Effector memory CD8-positive, alpha-beta T cell (primary cell): ENCODE measurements around the gene ABLIM2.

Experiments
- ATAC-seq: fragments of 150-1000 bp; cut with Tn5 transposase; replicated peaks from 2 replicates; pipeline ENCODE4 v1.10.0; 2021; ENCODE audit warnings: mild to moderate bottlenecking, moderate library complexity
- DNase-seq, 3 experiments: peaks; one replicate each; pipeline ENCODE4 v3.0.0; 2021
- H3K27ac Mint-ChIP-seq, 2 donors: one replicate each; pipeline ENCODE4 v1.8.0; 2022; ENCODE audit warnings: mild to moderate bottlenecking in 2 of 2, mixed read lengths in 2 of 2, moderate library complexity in 2 of 2
- H3K27me3 Mint-ChIP-seq, 2 donors: one replicate each; pipeline ENCODE4 v1.8.0; 2022; ENCODE audit warnings: mixed read lengths in 2 of 2
- H3K36me3 Mint-ChIP-seq: one replicate; pipeline ENCODE4 v1.8.0; 2022; ENCODE audit warnings: mild to moderate bottlenecking, moderate library complexity, mixed read lengths; ENCODE audit not compliant: insufficient read depth
- H3K4me1 Mint-ChIP-seq, 2 donors: one replicate each; pipeline ENCODE4 v1.8.0; 2022; ENCODE audit warnings: low read depth in 2 of 2, mixed read lengths in 2 of 2
- H3K4me3 Mint-ChIP-seq, 2 donors: one replicate each; pipeline ENCODE4 v1.8.0; 2022; ENCODE audit warnings: mild to moderate bottlenecking in 2 of 2, mixed read lengths in 2 of 2, moderate library complexity in 2 of 2
- H3K9me3 Mint-ChIP-seq, 2 donors: one replicate each; pipeline ENCODE4 v1.8.0; 2022; ENCODE audit warnings: mixed read lengths in 2 of 2

The ABLIM2 gene

GRCh38 chr4:8078109-8078494 lies 80.5 kb downstream of the ABLIM2 start:
- H3K27ac Mint-ChIP-seq, result no peak overlapping the region
- no peaks in the 10 kb centered on the region for H3K4me1 Mint-ChIP-seq
- no peak for ATAC-seq
- no peaks in the 10 kb centered on the region for H3K9me3 Mint-ChIP-seq
- no peaks in the 10 kb centered on the region for H3K36me3 Mint-ChIP-seq
- H3K4me3 Mint-ChIP-seq, result no peak overlapping the region
- peaks cover under 1% of the 10 kb centered on the region in 2 donors for H3K27me3 Mint-ChIP-seq
- no peak for DNase-seq

- Mint-ChIP-seq H3K4me3 (no peak overlapping the region), H3K9me3 (no peaks in the 10 kb centered on the region), H3K36me3 (no peaks in the 10 kb centered on the region), H3K27me3 (peaks cover 6 to 7% of the 10 kb centered on the region in 2 donors), H3K27ac (no peak overlapping the region), H3K4me1 (no peaks in the 10 kb centered on the region)
- DNase-seq (no peak), ATAC-seq (no peak)
Measured at GRCh38 chr4:8077181-8078108, 81.2 kb downstream of the ABLIM2 start.

GRCh38 chr4:8076023-8076422 lies 82.6 kb downstream of the ABLIM2 start:
- Mint-ChIP-seq H3K36me3 (no peaks in the 10 kb centered on the region), H3K9me3 (no peaks in the 10 kb centered on the region), H3K27ac (no peak overlapping the region), H3K4me3 (no peak overlapping the region), H3K4me1 (no peaks in the 10 kb centered on the region), H3K27me3 (peaks cover 6 to 10% of the 10 kb centered on the region in 2 donors)
- no peak for ATAC-seq
- no peak for DNase-seq

- Mint-ChIP-seq H3K4me1 (no peaks in the 10 kb centered on the region), H3K4me3 (no peak overlapping the region), H3K9me3 (no peaks in the 10 kb centered on the region), H3K27ac (no peak overlapping the region), H3K27me3 (peaks cover 6 to 10% of the 10 kb centered on the region in 2 donors), H3K36me3 (no peaks in the 10 kb centered on the region)
- DNase-seq (no peak), ATAC-seq (no peak)
Measured at GRCh38 chr4:8073206-8073863, 85.3 kb downstream of the ABLIM2 start.

GRCh38 chr4:8072235-8072968 lies 86.2 kb downstream of the ABLIM2 start:
- no peaks in the 10 kb centered on the region for H3K9me3 Mint-ChIP-seq
- H3K27ac Mint-ChIP-seq, result no peak overlapping the region
- H3K4me1 Mint-ChIP-seq, result no peaks in the 10 kb centered on the region
- H3K4me3 Mint-ChIP-seq, result no peak overlapping the region
- no peaks in the 10 kb centered on the region for H3K36me3 Mint-ChIP-seq
- ATAC-seq (no peak), DNase-seq (no peak)
- peaks cover 6 to 10% of the 10 kb centered on the region in 2 donors for H3K27me3 Mint-ChIP-seq

GRCh38 chr4:8071766-8072165 lies 86.8 kb downstream of the ABLIM2 start:
- Mint-ChIP-seq H3K4me3 (no peak overlapping the region), H3K27me3 (peaks cover 6 to 10% of the 10 kb centered on the region in 2 donors), H3K9me3 (no peaks in the 10 kb centered on the region), H3K36me3 (no peaks in the 10 kb centered on the region), H3K4me1 (no peaks in the 10 kb centered on the region), H3K27ac (no peak overlapping the region)
- ATAC-seq (no peak), DNase-seq (no peak)

- ATAC-seq, result no peak
- no peaks in the 10 kb centered on the region for H3K36me3 Mint-ChIP-seq
- DNase-seq, result no peak
- no peak overlapping the region for H3K27ac Mint-ChIP-seq
- H3K27me3 Mint-ChIP-seq, result peaks cover 6 to 10% of the 10 kb centered on the region in 2 donors
- no peaks in the 10 kb centered on the region for H3K9me3 Mint-ChIP-seq
- no peak overlapping the region for H3K4me3 Mint-ChIP-seq
- no peaks in the 10 kb centered on the region for H3K4me1 Mint-ChIP-seq
Measured at GRCh38 chr4:8070736-8071718, 87.6 kb downstream of the ABLIM2 start.

GRCh38 chr4:8069102-8069752 lies 89.4 kb downstream of the ABLIM2 start:
- H3K4me1 Mint-ChIP-seq, result no peaks in the 10 kb centered on the region
- no peak overlapping the region for H3K27ac Mint-ChIP-seq
- ATAC-seq, result no peak
- H3K4me3 Mint-ChIP-seq, result no peak overlapping the region
- H3K27me3 Mint-ChIP-seq, result peaks cover 6 to 10% of the 10 kb centered on the region in 2 donors
- peaks cover 3 to 6% of the 10 kb centered on the region in 2 donors for H3K9me3 Mint-ChIP-seq
- peaks cover 3% of the 10 kb centered on the region for H3K36me3 Mint-ChIP-seq
- DNase-seq, result no peak

GRCh38 chr4:8067945-8068896 lies 90.4 kb downstream of the ABLIM2 start:
- ATAC-seq (no peak), DNase-seq (no peak)
- H3K27ac Mint-ChIP-seq, result no peak overlapping the region
- H3K4me1 Mint-ChIP-seq, result no peaks in the 10 kb centered on the region
- peaks cover 3% of the 10 kb centered on the region for H3K36me3 Mint-ChIP-seq
- no peak overlapping the region for H3K4me3 Mint-ChIP-seq
- peaks cover 6 to 10% of the 10 kb centered on the region in 2 donors for H3K27me3 Mint-ChIP-seq
- H3K9me3 Mint-ChIP-seq, result peaks cover 8 to 13% of the 10 kb centered on the region in 2 donors

GRCh38 chr4:8067274-8067936 lies 91.2 kb downstream of the ABLIM2 start:
- peaks cover 3% of the 10 kb centered on the region for H3K36me3 Mint-ChIP-seq
- H3K4me1 Mint-ChIP-seq, result no peaks in the 10 kb centered on the region
- peaks cover 9 to 16% of the 10 kb centered on the region in 2 donors for H3K9me3 Mint-ChIP-seq
- H3K27ac Mint-ChIP-seq, result no peak overlapping the region
- H3K27me3 Mint-ChIP-seq, result peaks cover 0 to 3% of the 10 kb centered on the region in 2 donors
- DNase-seq (no peak), ATAC-seq (no peak)
- no peak overlapping the region for H3K4me3 Mint-ChIP-seq

- no peaks in the 10 kb centered on the region for H3K27me3 Mint-ChIP-seq
Measured at GRCh38 chr4:8066336-8066931, 92.2 kb downstream of the ABLIM2 start.

More at GRCh38 chr4:8066336-8066931, 92.2 kb downstream of the ABLIM2 start:
- H3K27ac Mint-ChIP-seq, result no peak overlapping the region
- no peak overlapping the region for H3K4me3 Mint-ChIP-seq
- no peaks in the 10 kb centered on the region for H3K4me1 Mint-ChIP-seq
- ATAC-seq, result no peak
- H3K36me3 Mint-ChIP-seq, result peaks cover 3% of the 10 kb centered on the region
- peaks cover 9 to 16% of the 10 kb centered on the region in 2 donors for H3K9me3 Mint-ChIP-seq
- DNase-seq, result no peak
